Immature natural killer cell (primary cell): Measurements from ENCODE around the gene PLSCR4. TPM values are rescaled to one million over a fixed set of nuclear protein-coding genes. Genes with fewer than 3 reads are reported as not detected.
A peak's percentile ranks its signal among the peaks of the same experiment; 100 is the strongest.
"Not testable (repeated sequence)": the region's sequence is repeated elsewhere in the genome, so short reads cannot be mapped to it uniquely, and the experiment has no call there.

Experiments
- DNase-seq, 3 donors: peaks; one replicate each; pipeline ENCODE4 v3.0.0; 2022; ENCODE audit warnings: mixed read lengths in 1 of 3
- H3K27ac Mint-ChIP-seq, 6 donors: one replicate each; pipeline ENCODE4 v1.8.0; 2020; ENCODE audit warnings: mixed read lengths in 6 of 6, mild to moderate bottlenecking in 5 of 6, inconsistent platforms in 4 of 6, moderate library complexity in 3 of 6
- H3K27me3 Mint-ChIP-seq, 3 donors: one replicate each; pipeline ENCODE4 v1.8.0; 2020 to 2021; ENCODE audit warnings: low read depth in 3 of 3, mild to moderate bottlenecking in 3 of 3, mixed read lengths in 3 of 3, moderate library complexity in 3 of 3, inconsistent platforms in 1 of 3
- H3K36me3 Mint-ChIP-seq, 3 donors: one replicate each; pipeline ENCODE4 v1.8.0; 2020; ENCODE audit warnings: mixed read lengths in 3 of 3, inconsistent platforms in 2 of 3, mild to moderate bottlenecking in 2 of 3
- H3K4me1 Mint-ChIP-seq, 2 donors: one replicate each; pipeline ENCODE4 v1.8.0; 2020; ENCODE audit warnings: inconsistent platforms in 2 of 2, mild to moderate bottlenecking in 2 of 2, mixed read lengths in 2 of 2, moderate library complexity in 1 of 2
- H3K4me3 Mint-ChIP-seq, 5 donors: one replicate each; pipeline ENCODE4 v1.8.0; 2020; ENCODE audit warnings: mild to moderate bottlenecking in 5 of 5, mixed read lengths in 5 of 5, inconsistent platforms in 3 of 5, moderate library complexity in 3 of 5
- H3K9me3 Mint-ChIP-seq, 6 donors: one replicate each; pipeline ENCODE4 v1.8.0; 2020; ENCODE audit warnings: mild to moderate bottlenecking in 6 of 6, mixed read lengths in 6 of 6, inconsistent platforms in 4 of 6, moderate library complexity in 3 of 6
- polyA plus RNA-seq, 3 donors: library from polyadenylated mRNA; unstranded; fragments of 300-500 nt; fragmentation: Illumina TruSeq; gene quantifications; one replicate each; pipeline ENCODE4 v1.2.3, GENCODE V29; 2021

The PLSCR4 gene
- polyA plus RNA-seq, 3 donors from 2014 or later, result 0.41 TPM; not detected in 2

- H3K27ac Mint-ChIP-seq, result no peak overlapping the region
- no peak overlapping the region for H3K4me3 Mint-ChIP-seq
- H3K36me3 Mint-ChIP-seq, result no peaks in the 10 kb centered on the region
- no peaks in the 10 kb centered on the region for H3K4me1 Mint-ChIP-seq
- peaks cover 0 to 5% (median 0%) of the 10 kb centered on the region in 6 donors for H3K9me3 Mint-ChIP-seq
- H3K27me3 Mint-ChIP-seq, result no peaks in the 10 kb centered on the region
- DNase-seq, result no peak
These were observed 24.0 kb downstream of the PLSCR4 start for GRCh38 chr3:146226881-146227280.

GRCh38 chr3:146225458-146225857 is 25.4 kb downstream of the PLSCR4 start:
- not testable (repeated sequence) for H3K27me3 Mint-ChIP-seq, H3K4me1 Mint-ChIP-seq, H3K9me3 Mint-ChIP-seq, H3K27ac Mint-ChIP-seq, DNase-seq, H3K36me3 Mint-ChIP-seq, H3K4me3 Mint-ChIP-seq

- H3K9me3 Mint-ChIP-seq, result no peaks in the 10 kb centered on the region
- H3K4me3 Mint-ChIP-seq, result no peak overlapping the region
- no peak overlapping the region for H3K27ac Mint-ChIP-seq
- no peaks in the 10 kb centered on the region for H3K4me1 Mint-ChIP-seq
- H3K27me3 Mint-ChIP-seq, result no peaks in the 10 kb centered on the region
- DNase-seq, result no peak
- H3K36me3 Mint-ChIP-seq, result no peaks in the 10 kb centered on the region
These were observed 27.2 kb downstream of the PLSCR4 start for GRCh38 chr3:146223401-146224373.

- Mint-ChIP-seq H3K4me3 (no peak overlapping the region), H3K9me3 (no peaks in the 10 kb centered on the region), H3K4me1 (no peaks in the 10 kb centered on the region), H3K27me3 (peaks cover 0 to 2% (median 0%) of the 10 kb centered on the region in 3 donors), H3K27ac (no peak overlapping the region), H3K36me3 (no peaks in the 10 kb centered on the region)
- DNase-seq, result no peak
These were observed 28.5 kb downstream of the PLSCR4 start for GRCh38 chr3:146222204-146223046.

- Mint-ChIP-seq H3K27me3 (peaks cover 0 to 2% (median 0%) of the 10 kb centered on the region in 3 donors), H3K4me1 (no peaks in the 10 kb centered on the region), H3K27ac (no peak overlapping the region), H3K36me3 (no peaks in the 10 kb centered on the region), H3K9me3 (no peaks in the 10 kb centered on the region), H3K4me3 (no peak overlapping the region)
- DNase-seq, result no peak
These were observed 29.6 kb downstream of the PLSCR4 start for GRCh38 chr3:146221276-146221675.

GRCh38 chr3:146218880-146219866 is 31.7 kb downstream of the PLSCR4 start:
- Mint-ChIP-seq H3K4me1 (no peaks in the 10 kb centered on the region), H3K27me3 (peaks cover 0 to 2% (median 0%) of the 10 kb centered on the region in 3 donors), H3K27ac (no peak overlapping the region), H3K9me3 (no peaks in the 10 kb centered on the region), H3K4me3 (no peak overlapping the region), H3K36me3 (no peaks in the 10 kb centered on the region)
- DNase-seq, result peak in 2 of 3 donors; percentile 3 to 14

- H3K4me1 Mint-ChIP-seq, result no peaks in the 10 kb centered on the region
- H3K4me3 Mint-ChIP-seq, result no peak overlapping the region
- H3K27me3 Mint-ChIP-seq, result peaks cover 0 to 2% (median 0%) of the 10 kb centered on the region in 3 donors
- no peaks in the 10 kb centered on the region for H3K9me3 Mint-ChIP-seq
- H3K27ac Mint-ChIP-seq, result no peak overlapping the region
- no peak for DNase-seq
- no peaks in the 10 kb centered on the region for H3K36me3 Mint-ChIP-seq
These were observed 33.6 kb downstream of the PLSCR4 start for GRCh38 chr3:146217324-146217723.

- Mint-ChIP-seq H3K36me3 (no peaks in the 10 kb centered on the region), H3K4me1 (no peaks in the 10 kb centered on the region), H3K4me3 (no peak overlapping the region), H3K27me3 (peaks cover 0 to 2% (median 1%) of the 10 kb centered on the region in 3 donors), H3K27ac (no peak overlapping the region), H3K9me3 (no peaks in the 10 kb centered on the region)
- DNase-seq, result no peak
These were observed 36.4 kb downstream of the PLSCR4 start for GRCh38 chr3:146214493-146214892.

- no peaks in the 10 kb centered on the region for H3K9me3 Mint-ChIP-seq
- H3K4me3 Mint-ChIP-seq, result no peak overlapping the region
- no peak overlapping the region for H3K27ac Mint-ChIP-seq
- DNase-seq, result no peak
- no peaks in the 10 kb centered on the region for H3K4me1 Mint-ChIP-seq
- no peaks in the 10 kb centered on the region for H3K36me3 Mint-ChIP-seq
- H3K27me3 Mint-ChIP-seq, result peaks cover 0 to 1% (median 0%) of the 10 kb centered on the region in 3 donors
These were observed 41.5 kb downstream of the PLSCR4 start for GRCh38 chr3:146209371-146209770.

GRCh38 chr3:146203776-146204175 is 47.1 kb downstream of the PLSCR4 start:
- Mint-ChIP-seq H3K27ac (no peak overlapping the region), H3K4me3 (no peak overlapping the region), H3K4me1 (no peaks in the 10 kb centered on the region), H3K27me3 (no peaks in the 10 kb centered on the region), H3K9me3 (no peaks in the 10 kb centered on the region), H3K36me3 (no peaks in the 10 kb centered on the region)
- DNase-seq, result no peak

GRCh38 chr3:146200461-146201220 is 50.3 kb downstream of the PLSCR4 start:
- Mint-ChIP-seq H3K4me3 (no peak overlapping the region), H3K27ac (no peak overlapping the region), H3K36me3 (no peaks in the 10 kb centered on the region), H3K27me3 (no peaks in the 10 kb centered on the region), H3K4me1 (no peaks in the 10 kb centered on the region), H3K9me3 (no peaks in the 10 kb centered on the region)
- DNase-seq, result no peak

- Mint-ChIP-seq H3K27ac (no peak overlapping the region), H3K9me3 (no peaks in the 10 kb centered on the region), H3K4me1 (no peaks in the 10 kb centered on the region), H3K27me3 (no peaks in the 10 kb centered on the region), H3K4me3 (no peak overlapping the region), H3K36me3 (no peaks in the 10 kb centered on the region)
- DNase-seq, result no peak
These were observed 51.1 kb downstream of the PLSCR4 start for GRCh38 chr3:146199762-146200161.

GRCh38 chr3:146196789-146197188 is 54.1 kb downstream of the PLSCR4 start:
- H3K4me1 Mint-ChIP-seq, result no peaks in the 10 kb centered on the region
- no peaks in the 10 kb centered on the region for H3K36me3 Mint-ChIP-seq
- H3K4me3 Mint-ChIP-seq, result no peak overlapping the region
- H3K9me3 Mint-ChIP-seq, result no peaks in the 10 kb centered on the region
- H3K27me3 Mint-ChIP-seq, result no peaks in the 10 kb centered on the region
- DNase-seq, result no peak
- no peak overlapping the region for H3K27ac Mint-ChIP-seq
